Measurements from ENCODE around the gene TNPO3. TPM values are rescaled to one million over a fixed set of nuclear protein-coding genes. Genes with fewer than 3 reads are reported as not detected.

Gene TNPO3
- total RNA-seq, 2 experiments from 2014 or later: 55.1 to 71.7 TPM

GRCh38 chr7:128931965-128932861, 122.7 kb downstream of the TNPO3 start:
- ChIA-PET POLR2A (interaction anchor here (0.6 kb wide), 1 partner anchor 229 kb away, joined by 3 read pairs; no protein-coding TSS in a partner anchor), CTCF (ENCODE audit: unreplicated experiment) (no interaction called here)
- Histone ChIP-seq H3K9me2 (ENCODE audit: insufficient read depth, low read length) (no peaks in the 10 kb centered on the region), H3K4me3 (ENCODE audit: low read depth, low read length, poor library complexity, severe bottlenecking) (no peak overlapping the region), H3K36me3 (ENCODE audit: insufficient read depth, low read length) (no peaks in the 10 kb centered on the region), H3K4me2 (ENCODE audit: low read length) (no peak overlapping the region), H3K4me1 (ENCODE audit: insufficient read depth, low read length, poor library complexity, severe bottlenecking) (peaks cover 24% of the 10 kb centered on the region), H3K27ac (ENCODE audit: low read depth, low read length, poor library complexity, severe bottlenecking) (no peak overlapping the region), H2AFZ (ENCODE audit: low read length) (no peak overlapping the region), H3K79me2 (ENCODE audit: insufficient read depth, low read depth, low read length) (no peaks in the 10 kb centered on the region), H4K20me1 (ENCODE audit: insufficient read depth, low read length) (no peaks in the 10 kb centered on the region), H3K9me3 (ENCODE audit: low read length) (no peaks in the 10 kb centered on the region)
- BruUV-seq (replicated peaks): no TSS peak
- TF ChIP-seq, protein P1, sequence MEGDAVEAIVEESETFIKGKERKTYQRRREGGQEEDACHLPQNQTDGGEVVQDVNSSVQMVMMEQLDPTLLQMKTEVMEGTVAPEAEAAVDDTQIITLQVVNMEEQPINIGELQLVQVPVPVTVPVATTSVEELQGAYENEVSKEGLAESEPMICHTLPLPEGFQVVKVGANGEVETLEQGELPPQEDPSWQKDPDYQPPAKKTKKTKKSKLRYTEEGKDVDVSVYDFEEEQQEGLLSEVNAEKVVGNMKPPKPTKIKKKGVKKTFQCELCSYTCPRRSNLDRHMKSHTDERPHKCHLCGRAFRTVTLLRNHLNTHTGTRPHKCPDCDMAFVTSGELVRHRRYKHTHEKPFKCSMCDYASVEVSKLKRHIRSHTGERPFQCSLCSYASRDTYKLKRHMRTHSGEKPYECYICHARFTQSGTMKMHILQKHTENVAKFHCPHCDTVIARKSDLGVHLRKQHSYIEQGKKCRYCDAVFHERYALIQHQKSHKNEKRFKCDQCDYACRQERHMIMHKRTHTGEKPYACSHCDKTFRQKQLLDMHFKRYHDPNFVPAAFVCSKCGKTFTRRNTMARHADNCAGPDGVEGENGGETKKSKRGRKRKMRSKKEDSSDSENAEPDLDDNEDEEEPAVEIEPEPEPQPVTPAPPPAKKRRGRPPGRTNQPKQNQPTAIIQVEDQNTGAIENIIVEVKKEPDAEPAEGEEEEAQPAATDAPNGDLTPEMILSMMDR (conservative IDR thresholded peaks at IDR 0.05; ENCODE audit: low read length): no peak
- TF ChIP-seq EZH2phosphoT487 (IDR thresholded peaks at IDR 0.05; ENCODE audit: borderline replicate concordance, low read depth, low read length): no peak
- intact Hi-C loops (cut with micrococcal nuclease; ENCODE audit: unreplicated experiment): no loop called here
- no peak for DNase-seq (ENCODE audit: low spot score)

DNA sequence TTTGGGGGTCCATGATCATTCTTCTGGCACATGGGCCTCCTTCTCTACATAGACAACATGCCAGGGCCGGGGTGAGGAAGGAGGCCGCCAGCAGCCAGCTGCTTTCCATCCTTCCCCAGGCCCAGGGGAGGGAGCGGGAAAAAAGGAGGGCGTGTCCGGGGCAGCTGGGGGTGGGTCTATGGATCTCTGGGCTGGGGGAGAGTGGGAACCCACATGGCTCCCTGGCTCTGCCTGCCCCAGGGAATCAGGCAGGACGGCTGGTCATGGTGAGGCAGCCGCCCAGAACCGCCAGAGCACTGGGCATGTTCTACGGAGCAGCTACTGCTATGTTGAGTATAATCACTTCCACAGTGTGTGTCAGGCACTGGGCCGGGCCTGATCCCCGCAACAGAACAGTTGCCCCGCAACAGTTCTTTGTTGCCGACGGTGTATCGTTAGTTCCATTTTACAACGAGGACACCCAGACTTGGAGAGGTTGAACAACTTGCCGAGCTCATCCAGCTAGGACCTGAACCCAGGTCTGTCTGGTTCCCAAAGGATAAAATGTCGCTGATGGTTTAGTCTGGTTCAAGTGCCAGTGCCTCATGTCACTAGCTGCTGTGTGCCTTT, 123.6 kb downstream of the TNPO3 start:
- Histone ChIP-seq H3K9me3 (ENCODE audit: low read length) (no peaks in the 10 kb centered on the region), H2AFZ (ENCODE audit: low read length) (no peak overlapping the region), H4K20me1 (ENCODE audit: insufficient read depth, low read length) (no peaks in the 10 kb centered on the region), H3K36me3 (ENCODE audit: insufficient read depth, low read length) (no peaks in the 10 kb centered on the region), H3K4me2 (ENCODE audit: low read length) (no peak overlapping the region), H3K79me2 (ENCODE audit: insufficient read depth, low read depth, low read length) (no peaks in the 10 kb centered on the region), H3K4me3 (ENCODE audit: low read depth, low read length, poor library complexity, severe bottlenecking) (no peak overlapping the region), H3K27ac (ENCODE audit: low read depth, low read length, poor library complexity, severe bottlenecking) (no peak overlapping the region), H3K9me2 (ENCODE audit: insufficient read depth, low read length) (no peaks in the 10 kb centered on the region), H3K4me1 (ENCODE audit: insufficient read depth, low read length, poor library complexity, severe bottlenecking) (peaks cover 24% of the 10 kb centered on the region)
- no peak for DNase-seq (ENCODE audit: low spot score)
- no TSS peak for BruUV-seq (replicated peaks)
- POLR2A ChIA-PET: interaction anchor here (0.6 kb wide), 1 partner anchor 228 kb away, joined by 3 read pairs; no protein-coding TSS in a partner anchor
- TF ChIP-seq, protein P1 (conservative IDR thresholded peaks at IDR 0.05; ENCODE audit: low read length): no peak
- TF ChIP-seq EZH2phosphoT487 (IDR thresholded peaks at IDR 0.05; ENCODE audit: borderline replicate concordance, low read depth, low read length): no peak
- intact Hi-C loops (cut with micrococcal nuclease; ENCODE audit: unreplicated experiment): no loop called here
- CTCF ChIA-PET (ENCODE audit: unreplicated experiment): no interaction called here
